Adrenal gland (tissue), 12 donors: ENCODE data around the gene MID1. TPM values are rescaled to one million over a fixed set of nuclear protein-coding genes. Genes with fewer than 3 reads are reported as not detected.

Experiments used
- DNase-seq, 7 donors: peaks; one replicate each; pipeline ENCODE4 v3.0.0-alpha.2; 2019 to 2020
- H3K27ac ChIP-seq, 5 donors: fragments of 200-600 bp; sonication (generic) in 4 of 5; 1 replicate in 3 of 5; 2 replicates in 2 of 5; pipeline versions ENCODE4 v1.5.1 to v1.8.0; 2016 to 2020; ENCODE audit warnings: mild to moderate bottlenecking in 1 of 5
- H3K27me3 ChIP-seq: fragments of 200-600 bp; 2 replicates; pipeline ENCODE4 v1.8.0; 2021
- H3K36me3 ChIP-seq, 2 donors: fragments of 200-600 bp; replicated peaks in 1 of 2; 1 replicate in 1 of 2; 2 replicates in 1 of 2; pipeline versions ENCODE4 v1.5.1 to v1.8.0; 2018 to 2022
- H3K4me1 ChIP-seq, 2 donors: fragments of 200-600 bp; replicated peaks in 1 of 2; 1 replicate in 1 of 2; 2 replicates in 1 of 2; pipeline versions ENCODE4 v1.5.1 to v1.8.0; 2018 to 2021
- H3K4me3 ChIP-seq, 4 donors: fragments of 200-600 bp; sonication (generic) in 3 of 4; one replicate each; pipeline ENCODE4 v1.5.1; 2016 to 2018
- H3K9me3 ChIP-seq, 3 donors: fragments of 200-600 bp; sonication (generic) in 1 of 3; replicated peaks in 1 of 3; 1 replicate in 2 of 3; 2 replicates in 1 of 3; pipeline versions ENCODE4 v1.5.1 to v1.8.0; 2016 to 2021
- CTCF ChIP-seq, 6 experiments: fragments of 450-650 bp in 4 of 6; fragments of 200-600 bp in 2 of 6; sonication (generic) in 1 of 6; IDR thresholded peaks; 1 replicate in 5 of 6; 2 replicates in 1 of 6; pipeline versions ENCODE4 v1.5.1 to v1.8.0; 2016 to 2021; ENCODE audit warnings: antibody characterized with exemption in 6 of 6, mild to moderate bottlenecking in 2 of 6, moderate library complexity in 1 of 6
- POLR2A ChIP-seq, 2 donors: fragments of 450-650 bp; IDR thresholded peaks; one replicate each; pipeline ENCODE4 v1.6.1; 2017; ENCODE audit warnings: antibody characterized with exemption in 2 of 2, mild to moderate bottlenecking in 2 of 2, moderate library complexity in 1 of 2
- WGBS, 4 donors: extraction: QIAGEN DNeasy Blood & Tissue Kit in 2 of 4; methylation state at CpG; one replicate each; pipeline versions ENCODE4 v1.1.5 to v1.1.7; 2013 to 2017; 5-methylcytosine and 5-hydroxymethylcytosine counted together
- intact Hi-C, 2 donors: fragments of 100-400 bp; cut with DNase I; formaldehyde crosslinking; loops; one replicate each; pipeline versions ENCODE4 v1.14.1 to v1.15.0; 2022 to 2023
- polyA plus RNA-seq, 3 donors: library from polyadenylated mRNA; stranded (reverse); fragments of 200-250 nt in 2 of 3; fragments of 350-450 nt in 1 of 3; fragmentation: Illumina TruSeq in 1 of 3; extraction: RNeasy Lipid Tissue Mini Kit (QIAGEN cat#74804) in 1 of 3; gene quantifications; one replicate each; pipeline ENCODE4 v1.2.3, GENCODE V29; 2013 to 2014
- total RNA-seq, 9 donors: library from RNA; depleted of rRNA in 4 of 9; stranded (reverse); fragments of >200 nt in 4 of 9; fragments of 120-200 nt in 1 of 9; fragmentation: NEBNext Ultra II Directional in 1 of 9; extraction: Animal tissue kit (Norgen Biotek cat#: 25700) in 1 of 9; gene quantifications; one replicate each; pipeline versions ENCODE4 v1.1.0 to v1.2.4, GENCODE V29; 2013 to 2023
- donor health status: healthy with polysubstance abuse.
- donor health status: Bipolar disorder and iron deficiency.
- donor health status: DM: yes; HTN: yes; CAD: no.
- donor health status: DM: no; HTN: no; CAD: no.
- donor health status: DM: no; HTN: no; CAD: no.
- donor health status: DM: yes; HTN: yes; CAD: no.

The MID1 gene
- total and polyA plus RNA-seq, 12 donors, result 3.6 to 19.4 (median 7.7) TPM

GRCh38 chrX:10433296-10433965 lies 187.0 kb downstream of the MID1 start:
- no peaks in the 10 kb centered on the region for H3K36me3 ChIP-seq
- WGBS, 4 donors, result 64 to 86% (median 75%) methylated on average over 5 to 8 of the region's 8 CpGs
- intact Hi-C loops, result no loop called here
- no peaks in the 10 kb centered on the region for H3K4me1 ChIP-seq
- no peak overlapping the region for H3K27ac ChIP-seq
- no peak overlapping the region for H3K4me3 ChIP-seq
- TF ChIP-seq POLR2A (IDR thresholded peaks at IDR 0.05) (no peak), CTCF (IDR thresholded peaks at IDR 0.05) (no peak)
- no peaks in the 10 kb centered on the region for H3K27me3 ChIP-seq
- no peaks in the 10 kb centered on the region for H3K9me3 ChIP-seq
- no peak for DNase-seq

- no peak overlapping the region for H3K27ac ChIP-seq
- H3K4me3 ChIP-seq, result no peak overlapping the region
- 71 to 85% (median 75%) methylated on average over 5 of the region's 5 CpGs for WGBS, 4 donors
- no peaks in the 10 kb centered on the region for H3K4me1 ChIP-seq
- no peaks in the 10 kb centered on the region for H3K27me3 ChIP-seq
- no peaks in the 10 kb centered on the region for H3K36me3 ChIP-seq
- DNase-seq, result no peak
- TF ChIP-seq CTCF (IDR thresholded peaks at IDR 0.05) (no peak), POLR2A (IDR thresholded peaks at IDR 0.05) (no peak)
- intact Hi-C loops, result no loop called here
- no peaks in the 10 kb centered on the region for H3K9me3 ChIP-seq
Measured at GRCh38 chrX:10429908-10430307, 190.5 kb downstream of the MID1 start.

GRCh38 chrX:10427249-10427648 lies 193.1 kb downstream of the MID1 start:
- no peaks in the 10 kb centered on the region for H3K36me3 ChIP-seq
- H3K9me3 ChIP-seq, result no peaks in the 10 kb centered on the region
- no peaks in the 10 kb centered on the region for H3K27me3 ChIP-seq
- no peak for TF ChIP-seq CTCF (IDR thresholded peaks at IDR 0.05)
- TF ChIP-seq POLR2A (IDR thresholded peaks at IDR 0.05), result no peak
- no peak overlapping the region for H3K4me3 ChIP-seq
- H3K4me1 ChIP-seq, result no peaks in the 10 kb centered on the region
- H3K27ac ChIP-seq, result no peak overlapping the region
- intact Hi-C loops, result no loop called here
- DNase-seq, result no peak

GRCh38 chrX:10423716-10424115 lies 196.7 kb downstream of the MID1 start:
- no peak for TF ChIP-seq POLR2A (IDR thresholded peaks at IDR 0.05)
- no peak for TF ChIP-seq CTCF (IDR thresholded peaks at IDR 0.05)
- no peaks in the 10 kb centered on the region for H3K4me1 ChIP-seq
- WGBS, 4 donors, result 70 to 86% (median 79%) methylated on average over 4 of the region's 4 CpGs
- intact Hi-C loops, result no loop called here
- no peaks in the 10 kb centered on the region for H3K9me3 ChIP-seq
- no peak overlapping the region for H3K27ac ChIP-seq
- H3K36me3 ChIP-seq, result no peaks in the 10 kb centered on the region
- no peak overlapping the region for H3K4me3 ChIP-seq
- no peaks in the 10 kb centered on the region for H3K27me3 ChIP-seq
- DNase-seq, result no peak
